ENCODE data around the gene PTGFRN. TPM values are rescaled to one million over a fixed set of nuclear protein-coding genes. Genes with fewer than 3 reads are reported as not detected.

The PTGFRN gene
- total RNA-seq, 1 donor = 40.2 TPM

- no peak overlapping the region for H3K27ac ChIP-seq (ENCODE audit: low read depth, low read length)
Measured at GRCh38 chr1:117025568-117025967, 115.9 kb downstream of the PTGFRN start.

DNA sequence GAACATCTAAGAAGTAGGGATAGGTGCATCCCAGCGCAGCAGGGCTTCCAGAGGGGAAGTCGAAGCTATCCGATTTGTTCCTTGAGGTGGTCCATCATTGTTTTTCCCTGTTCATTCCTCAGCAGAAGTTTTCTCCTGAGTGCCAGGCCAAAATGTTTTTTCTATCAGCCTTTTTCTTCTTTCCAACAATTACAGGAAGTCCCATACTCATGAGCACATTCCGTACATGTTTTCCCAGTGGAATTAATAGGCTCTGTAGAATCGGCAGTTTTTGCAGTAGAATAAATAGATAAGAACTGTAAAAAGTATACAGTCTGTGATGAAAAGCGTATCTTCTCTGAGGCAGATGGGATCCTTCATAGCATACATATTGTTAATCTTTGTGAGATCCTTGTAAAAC lies 116.6 kb downstream of the PTGFRN start:
- Histone ChIP-seq H3K27me3 (ENCODE audit: insufficient read depth, low read length) (peaks cover 11% of the 10 kb centered on the region), H3K4me3 (ENCODE audit: insufficient read depth, low read length) (no peak overlapping the region), H3K4me2 (ENCODE audit: insufficient read depth, low read length) (no peak overlapping the region), H3K36me3 (ENCODE audit: insufficient read depth, low read length) (no peaks in the 10 kb centered on the region), H3K4me1 (ENCODE audit: insufficient read depth, low read length) (no peaks in the 10 kb centered on the region), H2AFZ (ENCODE audit: low read length) (no peak overlapping the region), H4K20me1 (ENCODE audit: insufficient read depth, low read length) (no peaks in the 10 kb centered on the region), H3K79me2 (ENCODE audit: insufficient read depth, low read length) (no peaks in the 10 kb centered on the region), H3K9me3 (ENCODE audit: low read depth, low read length) (no peaks in the 10 kb centered on the region), H3K27ac (ENCODE audit: low read depth, low read length) (no peak overlapping the region)
- TF ChIP-seq CTCF (IDR thresholded peaks at IDR 0.05; ENCODE audit: extremely low read depth, low read depth, low read length) = no peak
- DNase-seq (ENCODE audit: insufficient read length, low spot score, missing footprints) = no peak

More at GRCh38 chr1:117025568-117025967, 115.9 kb downstream of the PTGFRN start:
- no peak for TF ChIP-seq CTCF (IDR thresholded peaks at IDR 0.05; ENCODE audit: extremely low read depth, low read depth, low read length)
- Histone ChIP-seq H4K20me1 (ENCODE audit: insufficient read depth, low read length) (no peaks in the 10 kb centered on the region), H3K4me1 (ENCODE audit: insufficient read depth, low read length) (no peaks in the 10 kb centered on the region), H3K79me2 (ENCODE audit: insufficient read depth, low read length) (no peaks in the 10 kb centered on the region), H3K9me3 (ENCODE audit: low read depth, low read length) (no peaks in the 10 kb centered on the region), H3K36me3 (ENCODE audit: insufficient read depth, low read length) (no peaks in the 10 kb centered on the region), H3K27me3 (ENCODE audit: insufficient read depth, low read length) (peaks cover 8% of the 10 kb centered on the region), H2AFZ (ENCODE audit: low read length) (no peak overlapping the region), H3K4me2 (ENCODE audit: insufficient read depth, low read length) (no peak overlapping the region), H3K4me3 (ENCODE audit: insufficient read depth, low read length) (no peak overlapping the region)
- peak; percentile 53 for DNase-seq (ENCODE audit: insufficient read length, low spot score, missing footprints)

DNA sequence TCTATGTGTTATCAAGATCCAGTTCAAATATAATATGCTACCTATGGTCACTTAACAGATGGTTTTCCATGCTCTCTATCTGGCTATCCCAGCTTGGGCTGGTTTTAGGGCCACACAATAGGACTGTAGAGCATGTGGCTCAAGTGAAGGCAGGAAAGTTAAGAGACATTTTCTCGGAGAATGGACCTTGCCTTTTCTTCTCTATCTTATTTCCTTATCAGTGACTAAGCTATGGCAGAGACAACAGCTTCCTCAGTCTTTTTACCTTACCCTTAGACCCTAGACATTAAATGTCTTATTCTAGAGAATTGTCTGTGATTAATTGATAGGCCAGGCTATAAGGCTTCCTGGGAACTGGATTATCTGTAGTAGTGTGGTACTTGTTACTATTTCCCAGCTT lies 120.0 kb downstream of the PTGFRN start:
- Histone ChIP-seq H3K4me2 (ENCODE audit: insufficient read depth, low read length) (no peak overlapping the region), H3K79me2 (ENCODE audit: insufficient read depth, low read length) (no peaks in the 10 kb centered on the region), H3K4me1 (ENCODE audit: insufficient read depth, low read length) (no peaks in the 10 kb centered on the region), H4K20me1 (ENCODE audit: insufficient read depth, low read length) (no peaks in the 10 kb centered on the region), H3K4me3 (ENCODE audit: insufficient read depth, low read length) (no peak overlapping the region), H3K27ac (ENCODE audit: low read depth, low read length) (no peak overlapping the region), H3K36me3 (ENCODE audit: insufficient read depth, low read length) (no peaks in the 10 kb centered on the region), H3K27me3 (ENCODE audit: insufficient read depth, low read length) (peaks cover 7% of the 10 kb centered on the region), H3K9me3 (ENCODE audit: low read depth, low read length) (no peaks in the 10 kb centered on the region), H2AFZ (ENCODE audit: low read length) (no peak overlapping the region)
- no peak for TF ChIP-seq CTCF (IDR thresholded peaks at IDR 0.05; ENCODE audit: extremely low read depth, low read depth, low read length)
- DNase-seq (ENCODE audit: insufficient read length, low spot score, missing footprints) = no peak

- Histone ChIP-seq H3K36me3 (ENCODE audit: insufficient read depth, low read length) (no peaks in the 10 kb centered on the region), H3K4me2 (ENCODE audit: insufficient read depth, low read length) (no peak overlapping the region), H4K20me1 (ENCODE audit: insufficient read depth, low read length) (no peaks in the 10 kb centered on the region), H2AFZ (ENCODE audit: low read length) (no peak overlapping the region), H3K27me3 (ENCODE audit: insufficient read depth, low read length) (peaks cover 7% of the 10 kb centered on the region), H3K9me3 (ENCODE audit: low read depth, low read length) (no peaks in the 10 kb centered on the region), H3K4me3 (ENCODE audit: insufficient read depth, low read length) (no peak overlapping the region), H3K27ac (ENCODE audit: low read depth, low read length) (no peak overlapping the region), H3K4me1 (ENCODE audit: insufficient read depth, low read length) (no peaks in the 10 kb centered on the region), H3K79me2 (ENCODE audit: insufficient read depth, low read length) (no peaks in the 10 kb centered on the region)
- DNase-seq (ENCODE audit: insufficient read length, low spot score, missing footprints) = no peak
- no peak for TF ChIP-seq CTCF (IDR thresholded peaks at IDR 0.05; ENCODE audit: extremely low read depth, low read depth, low read length)
Measured at GRCh38 chr1:117030271-117030877, 120.7 kb downstream of the PTGFRN start.

Data from osteoblast (primary cell).